Parathyroid adenoma (tissue), 2 donors: Measurements from ENCODE around the gene WDHD1.

Experiments
- H2AFZ ChIP-seq: fragments of 300-600 bp; sonication (generic); one replicate; pipeline ENCODE4 v1.7.0; 2017; ENCODE audit warnings: antibody characterized with exemption, mild to moderate bottlenecking
- H3K27ac ChIP-seq: fragments of 300-600 bp; sonication (generic); one replicate; pipeline ENCODE4 v1.7.0; 2017
- H3K27me3 ChIP-seq: fragments of 300-600 bp; sonication (generic); one replicate; pipeline ENCODE4 v1.7.0; 2017; ENCODE audit warnings: low read length; ENCODE audit not compliant: control insufficient read depth, insufficient read depth
- H3K36me3 ChIP-seq: fragments of 300-600 bp; sonication (generic); one replicate; pipeline ENCODE4 v1.7.0; 2017; ENCODE audit warnings: low read length; ENCODE audit not compliant: control insufficient read depth, insufficient read depth
- H3K4me1 ChIP-seq: fragments of 300-600 bp; sonication (generic); one replicate; pipeline ENCODE4 v1.7.0; 2017; ENCODE audit warnings: control low read depth
- H3K4me2 ChIP-seq: fragments of 300-600 bp; sonication (generic); one replicate; pipeline ENCODE4 v1.7.0; 2017; ENCODE audit warnings: low read length
- H3K4me3 ChIP-seq: fragments of 300-600 bp; sonication (generic); one replicate; pipeline ENCODE4 v1.7.0; 2017; ENCODE audit warnings: low read depth, low read length
- H3K79me2 ChIP-seq: fragments of 300-600 bp; sonication (generic); one replicate; pipeline ENCODE4 v1.7.0; 2017; ENCODE audit warnings: control low read depth
- H3K9ac ChIP-seq: fragments of 300-600 bp; sonication (generic); one replicate; pipeline ENCODE4 v1.7.0; 2017; ENCODE audit warnings: mild to moderate bottlenecking
- H3K9me3 ChIP-seq: fragments of 300-600 bp; sonication (generic); one replicate; pipeline ENCODE4 v1.7.0; 2017; ENCODE audit warnings: low read length; ENCODE audit not compliant: control insufficient read depth
- TF ChIP-seq, protein P1 (sequence below): fragments of 300-600 bp; sonication (generic); IDR thresholded peaks from one replicate; pipeline ENCODE4 v1.7.0; 2017; ENCODE audit warnings: antibody characterized with exemption, mild to moderate bottlenecking
- donor health status: primary hyperparathyroidism.

WDHD1 gene

GRCh38 chr14:55048900-55049436 lies 22.1 kb upstream of the WDHD1 start:
- no peak overlapping the region for H3K4me2 ChIP-seq
- H3K36me3 ChIP-seq, result no peaks in the 10 kb centered on the region
- H3K27me3 ChIP-seq, result no peaks in the 10 kb centered on the region
- peaks cover 3% of the 10 kb centered on the region for H3K4me1 ChIP-seq
- no peak overlapping the region for H3K4me3 ChIP-seq
- no peaks in the 10 kb centered on the region for H3K9me3 ChIP-seq
- TF ChIP-seq, protein P1, sequence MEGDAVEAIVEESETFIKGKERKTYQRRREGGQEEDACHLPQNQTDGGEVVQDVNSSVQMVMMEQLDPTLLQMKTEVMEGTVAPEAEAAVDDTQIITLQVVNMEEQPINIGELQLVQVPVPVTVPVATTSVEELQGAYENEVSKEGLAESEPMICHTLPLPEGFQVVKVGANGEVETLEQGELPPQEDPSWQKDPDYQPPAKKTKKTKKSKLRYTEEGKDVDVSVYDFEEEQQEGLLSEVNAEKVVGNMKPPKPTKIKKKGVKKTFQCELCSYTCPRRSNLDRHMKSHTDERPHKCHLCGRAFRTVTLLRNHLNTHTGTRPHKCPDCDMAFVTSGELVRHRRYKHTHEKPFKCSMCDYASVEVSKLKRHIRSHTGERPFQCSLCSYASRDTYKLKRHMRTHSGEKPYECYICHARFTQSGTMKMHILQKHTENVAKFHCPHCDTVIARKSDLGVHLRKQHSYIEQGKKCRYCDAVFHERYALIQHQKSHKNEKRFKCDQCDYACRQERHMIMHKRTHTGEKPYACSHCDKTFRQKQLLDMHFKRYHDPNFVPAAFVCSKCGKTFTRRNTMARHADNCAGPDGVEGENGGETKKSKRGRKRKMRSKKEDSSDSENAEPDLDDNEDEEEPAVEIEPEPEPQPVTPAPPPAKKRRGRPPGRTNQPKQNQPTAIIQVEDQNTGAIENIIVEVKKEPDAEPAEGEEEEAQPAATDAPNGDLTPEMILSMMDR, result no peak
- H3K9ac ChIP-seq, result no peak overlapping the region
- no peak overlapping the region for H2AFZ ChIP-seq
- H3K27ac ChIP-seq, result no peak overlapping the region
- H3K79me2 ChIP-seq, result peaks cover 17% of the 10 kb centered on the region

DNA sequence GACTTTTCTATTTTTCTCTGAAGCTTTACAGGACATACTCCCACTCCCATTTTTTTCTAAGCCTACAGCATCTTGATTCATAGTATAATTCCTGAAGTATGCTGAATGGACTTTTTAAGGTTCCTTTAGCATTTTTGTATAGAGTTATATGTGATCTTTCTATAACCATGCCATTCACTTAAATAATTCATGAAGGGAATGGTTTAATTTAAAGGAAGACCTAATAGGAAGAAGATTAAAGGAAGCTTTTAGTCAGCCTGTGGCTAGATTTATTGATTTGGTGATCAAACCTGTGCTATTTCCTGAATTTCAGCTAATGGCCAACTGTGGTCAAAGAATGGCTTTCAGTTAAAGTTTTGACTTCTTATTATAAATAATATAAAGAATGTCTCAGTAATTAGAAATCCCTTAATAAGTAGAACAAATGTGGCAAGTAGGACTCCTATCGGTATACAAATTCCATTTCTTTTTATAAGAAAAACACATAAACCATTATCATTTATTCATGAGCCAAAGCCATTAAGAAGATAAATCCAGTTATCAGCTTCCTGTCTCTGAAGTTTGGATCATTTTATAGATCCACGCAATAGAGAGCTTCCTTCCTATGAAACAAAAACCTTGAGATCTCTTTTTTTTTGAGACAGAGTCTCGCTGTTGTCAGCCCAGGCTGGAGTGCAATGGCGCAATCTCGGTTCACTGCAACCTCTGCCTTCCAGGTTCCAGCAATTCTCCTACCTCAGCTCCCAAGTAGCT lies 20.6 kb upstream of the WDHD1 start:
- Histone ChIP-seq H3K4me3 (no peak overlapping the region), H3K79me2 (peaks cover 4% of the 10 kb centered on the region), H3K9ac (no peak overlapping the region), H3K27ac (no peak overlapping the region), H2AFZ (no peak overlapping the region), H3K4me2 (no peak overlapping the region), H3K9me3 (no peaks in the 10 kb centered on the region), H3K27me3 (no peaks in the 10 kb centered on the region), H3K36me3 (no peaks in the 10 kb centered on the region), H3K4me1 (peaks cover 3% of the 10 kb centered on the region)
- TF ChIP-seq, protein P1, result no peak

GRCh38 chr14:55045087-55045486 lies 18.2 kb upstream of the WDHD1 start:
- TF ChIP-seq, protein P1, result no peak
- Histone ChIP-seq H3K27me3 (no peaks in the 10 kb centered on the region), H3K36me3 (no peaks in the 10 kb centered on the region), H3K79me2 (no peaks in the 10 kb centered on the region), H3K4me1 (no peaks in the 10 kb centered on the region), H3K9me3 (no peaks in the 10 kb centered on the region), H3K4me2 (no peak overlapping the region), H3K4me3 (no peak overlapping the region), H3K9ac (no peak overlapping the region), H2AFZ (no peak overlapping the region), H3K27ac (no peak overlapping the region)

DNA sequence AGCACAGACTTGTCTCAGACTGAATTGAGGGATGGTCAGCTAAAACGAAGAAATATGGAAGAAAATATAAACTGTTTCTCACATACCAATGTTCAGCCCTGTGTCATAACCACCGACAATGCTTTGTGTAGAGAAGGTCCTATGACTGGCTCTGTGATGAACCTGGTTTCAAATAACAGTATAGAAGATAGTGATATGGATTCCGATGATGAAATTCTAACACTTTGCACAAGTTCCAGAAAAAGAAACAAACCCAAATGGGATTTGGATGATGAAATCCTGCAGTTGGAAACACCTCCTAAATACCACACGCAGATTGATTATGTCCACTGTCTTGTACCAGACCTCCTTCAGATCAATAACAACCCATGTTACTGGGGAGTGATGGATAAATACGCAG lies 16.6 kb upstream of the WDHD1 start:
- no peak overlapping the region for H2AFZ ChIP-seq

More for the DNA sequence above, 16.6 kb upstream of the WDHD1 start:
- Histone ChIP-seq H3K4me1 (no peaks in the 10 kb centered on the region), H3K9me3 (no peaks in the 10 kb centered on the region), H3K4me3 (no peak overlapping the region), H3K27me3 (no peaks in the 10 kb centered on the region), H3K9ac (no peak overlapping the region), H3K79me2 (peaks cover 4% of the 10 kb centered on the region), H3K27ac (no peak overlapping the region), H3K36me3 (no peaks in the 10 kb centered on the region), H3K4me2 (no peak overlapping the region)
- TF ChIP-seq, protein P1, result no peak
